ENCODE measurements around the gene FAM25A. TPM values are rescaled to one million over a fixed set of nuclear protein-coding genes. Genes with fewer than 3 reads are reported as not detected.
"Not testable (repeated sequence)": the region's sequence is repeated elsewhere in the genome, so short reads cannot be mapped to it uniquely, and the experiment has no call there.

The FAM25A gene
- total and polyA plus RNA-seq, 7 donors, result 0.82 TPM; not detected in 6

GRCh38 chr10:87036623-87037022, 16.5 kb downstream of the FAM25A start:
- H3K4me1 ChIP-seq, result no peaks in the 10 kb centered on the region
- WGBS, 3 donors, result 97 to 100% (median 100%) methylated on average over 1 of the region's 1 CpG

GRCh38 chr10:87038286-87038717, 18.2 kb downstream of the FAM25A start:
- Histone ChIP-seq H3K27ac (no peak overlapping the region), H3K27me3 (ENCODE audit: insufficient read depth in 3 of 3, low read length in 2 of 3) (no peaks in the 10 kb centered on the region), H3K4me3 (no peak overlapping the region), H3K36me3 (ENCODE audit: insufficient read depth in 1 of 2, low read depth in 1 of 2) (no peaks in the 10 kb centered on the region), H3K4me1 (no peaks in the 10 kb centered on the region), H3K9me3 (no peaks in the 10 kb centered on the region)
- intact Hi-C loops (cut with DNase I), result no loop called here
- DNase-seq, result no peak
- WGBS, 3 donors, result 61 to 76% (median 73%) methylated on average over 3 of the region's 3 CpGs
- TF ChIP-seq CTCF (IDR thresholded peaks at IDR 0.05), result no peak
- ATAC-seq, result peak in 2 of 4 donors; percentile 5 to 33

More at GRCh38 chr10:87036623-87037022, 16.5 kb downstream of the FAM25A start:
- DNase-seq (no peak), ATAC-seq (no peak)
- intact Hi-C loops (cut with DNase I), result no loop called here
- Histone ChIP-seq H3K27ac (no peak overlapping the region), H3K27me3 (ENCODE audit: insufficient read depth in 3 of 3, low read length in 2 of 3) (no peaks in the 10 kb centered on the region), H3K4me3 (no peak overlapping the region), H3K9me3 (no peaks in the 10 kb centered on the region), H3K36me3 (ENCODE audit: insufficient read depth in 1 of 2, low read depth in 1 of 2) (no peaks in the 10 kb centered on the region)
- TF ChIP-seq CTCF (IDR thresholded peaks at IDR 0.05), result no peak

GRCh38 chr10:87038786-87039185, 18.7 kb downstream of the FAM25A start:
- Histone ChIP-seq H3K4me3 (no peak overlapping the region), H3K27ac (no peak overlapping the region), H3K27me3 (ENCODE audit: insufficient read depth in 3 of 3, low read length in 2 of 3) (no peaks in the 10 kb centered on the region), H3K4me1 (no peaks in the 10 kb centered on the region), H3K9me3 (no peaks in the 10 kb centered on the region), H3K36me3 (ENCODE audit: insufficient read depth in 1 of 2, low read depth in 1 of 2) (peaks cover 0 to 2% of the 10 kb centered on the region in 2 donors)
- intact Hi-C loops (cut with DNase I), result no loop called here
- WGBS, 3 donors, result 82 to 89% (median 84%) methylated on average over 2 of the region's 2 CpGs
- DNase-seq (no peak), ATAC-seq (peak in 1 of 4 donors; percentile 24)
- TF ChIP-seq CTCF (IDR thresholded peaks at IDR 0.05), result no peak

- ATAC-seq; intact Hi-C loops (cut with DNase I); H3K4me3 ChIP-seq; H3K4me1 ChIP-seq; H3K27me3 ChIP-seq (ENCODE audit: insufficient read depth in 3 of 3, low read length in 2 of 3); DNase-seq; H3K9me3 ChIP-seq; H3K27ac ChIP-seq: not testable (repeated sequence)
- H3K36me3 ChIP-seq (ENCODE audit: insufficient read depth in 1 of 2, low read depth in 1 of 2), result peaks cover 0 to 27% of the 10 kb centered on the region in 2 donors
- 94 to 96% (median 95%) methylated on average over 7 of the region's 7 CpGs for WGBS, 3 donors
These were observed 23.5 kb downstream of the FAM25A start for GRCh38 chr10:87043579-87043978.

GRCh38 chr10:87045434-87045938, 25.4 kb downstream of the FAM25A start:
- intact Hi-C loops (cut with DNase I), result no loop called here
- H3K27ac ChIP-seq, result no peak overlapping the region
- DNase-seq (no peak), ATAC-seq (no peak)
- no peak overlapping the region for H3K4me3 ChIP-seq
- no peak for TF ChIP-seq CTCF (IDR thresholded peaks at IDR 0.05)
- peaks cover under 1 to 45% of the 10 kb centered on the region in 2 donors for H3K36me3 ChIP-seq (ENCODE audit: insufficient read depth in 1 of 2, low read depth in 1 of 2)
- no peaks in the 10 kb centered on the region for H3K27me3 ChIP-seq (ENCODE audit: insufficient read depth in 3 of 3, low read length in 2 of 3)
- H3K9me3 ChIP-seq, result no peaks in the 10 kb centered on the region
- WGBS, 3 donors, result 97 to 99% (median 98%) methylated on average over 6 of the region's 6 CpGs
- no peaks in the 10 kb centered on the region for H3K4me1 ChIP-seq
